SK-N-SH (cell line): ENCODE results near the gene RBM19. TPM values are rescaled to one million over a fixed set of nuclear protein-coding genes. Genes with fewer than 3 reads are reported as not detected.

ENCODE experiments used
- CTCF ChIA-PET: fragments of 300-600, 350-600 bp; formaldehyde crosslinking; extraction: SDS; loops from one replicate; lab custom pipeline; 2021; lab: Yijun Ruan, JAX
- POLR2A ChIA-PET: fragments of 350-600 bp; sonication (Branson Sonifier 250); formaldehyde crosslinking; extraction: SDS; loops from one replicate; lab custom pipeline; 2020; ENCODE audit warnings: antibody characterized with exemption, inconsistent platforms; lab: Yijun Ruan, JAX
- DNase-seq: peaks from one replicate; pipeline ENCODE4 v3.0.0; 2012
- H2AFZ ChIP-seq: fragments of 200-600 bp; sonication (generic); 2 replicates; pipeline ENCODE4 v1.8.1; 2016; ENCODE audit warnings: antibody characterized with exemption, mild to moderate bottlenecking, low read depth
- H3F3A ChIP-seq: fragments of 200-600 bp; sonication (generic); replicated peaks from 2 replicates; pipeline ENCODE3; 2016; ENCODE audit warnings: antibody characterized with exemption, mild to moderate bottlenecking; ENCODE audit not compliant: insufficient read depth
- H3K27ac ChIP-seq, 2 experiments: fragments of 200-500 bp in 1 of 2; fragments of 200-600 bp in 1 of 2; sonication (Bioruptor generic) in 1 of 2; sonication (generic), shearing (Covaris generic) in 1 of 2; 2 replicates each; pipeline versions ENCODE4 v1.5.1 to v1.6.1; 2014 to 2016; ENCODE audit warnings: low read depth in 2 of 2, inconsistent platforms in 1 of 2, low read length in 1 of 2, mild to moderate bottlenecking in 1 of 2, mixed read lengths in 1 of 2
- H3K27me3 ChIP-seq: fragments of 200-600 bp; sonication (generic), shearing (Covaris generic); 2 replicates; pipeline ENCODE4 v1.6.1; 2016; ENCODE audit warnings: mixed run types; ENCODE audit not compliant: insufficient read depth
- H3K36me3 ChIP-seq, 2 experiments: fragments of 200-500 bp in 1 of 2; fragments of 200-600 bp in 1 of 2; sonication (Bioruptor generic) in 1 of 2; sonication (generic) in 1 of 2; replicated peaks in 1 of 2; 2 replicates each; pipeline versions ENCODE3 to v1.5.1; 2014 to 2016; ENCODE audit warnings: low read length in 1 of 2, mild to moderate bottlenecking in 1 of 2; ENCODE audit not compliant: insufficient read depth in 2 of 2, control insufficient read depth in 1 of 2
- H3K4me1 ChIP-seq, 2 experiments: fragments of 200-500 bp in 1 of 2; fragments of 200-600 bp in 1 of 2; sonication (Bioruptor generic) in 1 of 2; sonication (generic), shearing (Covaris generic) in 1 of 2; 2 replicates each; pipeline versions ENCODE4 v1.5.1 to v1.6.1; 2014 to 2016; ENCODE audit warnings: low read depth in 1 of 2, low read length in 1 of 2, mixed run types in 1 of 2; ENCODE audit not compliant: insufficient read depth in 2 of 2, control insufficient read depth in 1 of 2
- H3K4me2 ChIP-seq: fragments of 200-600 bp; sonication (generic), shearing (Covaris generic); 2 replicates; pipeline ENCODE4 v1.6.1; 2017; ENCODE audit warnings: mixed run types
- H3K4me3 ChIP-seq, 2 experiments: fragments of 200-500 bp in 1 of 2; fragments of 200-600 bp in 1 of 2; sonication (Bioruptor generic) in 1 of 2; sonication (generic), shearing (Covaris generic) in 1 of 2; 2 replicates each; pipeline versions ENCODE4 v1.5.1 to v1.8.1; 2014 to 2016; ENCODE audit warnings: low read depth in 2 of 2, inconsistent platforms in 1 of 2, low read length in 1 of 2, mild to moderate bottlenecking in 1 of 2, mixed read lengths in 1 of 2, moderate library complexity in 1 of 2
- H3K79me2 ChIP-seq: fragments of 200-600 bp; sonication (generic); 2 replicates; pipeline ENCODE4 v1.8.1; 2017; ENCODE audit warnings: mild to moderate bottlenecking; ENCODE audit not compliant: insufficient read depth
- H3K9ac ChIP-seq: fragments of 200-600 bp; sonication (generic); 2 replicates; pipeline ENCODE4 v1.6.1; 2017; ENCODE audit warnings: mixed run types
- H3K9me2 ChIP-seq: fragments of 200-600 bp; sonication (generic); 2 replicates; pipeline ENCODE4 v1.6.1; 2017; ENCODE audit warnings: mixed run types
- H3K9me3 ChIP-seq: fragments of 200-600 bp; sonication (generic); 2 replicates; pipeline ENCODE4 v1.6.1; 2017; ENCODE audit warnings: mixed run types, mild to moderate bottlenecking, moderate library complexity
- H4K20me1 ChIP-seq: fragments of 200-600 bp; sonication (generic); 2 replicates; pipeline ENCODE4 v1.6.1; 2017; ENCODE audit warnings: mild to moderate bottlenecking, mixed run types; ENCODE audit not compliant: insufficient read depth
- CHD2 ChIP-seq: fragments of 150-350 bp; IDR thresholded peaks from 2 replicates; pipeline ENCODE4 v1.6.1; 2018; ENCODE audit warnings: low read length; ENCODE audit not compliant: partially characterized antibody
- ELF1 ChIP-seq: IDR thresholded peaks from 2 replicates; pipeline ENCODE4 v1.4.0; 2012
- FOSL2 ChIP-seq: IDR thresholded peaks from 2 replicates; pipeline ENCODE4 v1.4.0; 2012; ENCODE audit warnings: low read depth, mild to moderate bottlenecking, moderate library complexity, borderline replicate concordance
- GABPA ChIP-seq: IDR thresholded peaks from 2 replicates; pipeline ENCODE4 v1.4.0; 2012; ENCODE audit warnings: low read depth, mild to moderate bottlenecking
- MEF2A ChIP-seq: IDR thresholded peaks from 2 replicates; pipeline ENCODE4 v1.4.0; 2012; ENCODE audit warnings: low read depth, borderline replicate concordance
- MXI1 ChIP-seq: IDR thresholded peaks from 2 replicates; pipeline ENCODE4 v1.6.1; 2012; ENCODE audit warnings: mild to moderate bottlenecking, low read depth, low read length, improper control_type of control experiment
- NRF1 ChIP-seq: IDR thresholded peaks from 2 replicates; pipeline ENCODE4 v1.6.1; 2012; ENCODE audit warnings: low read depth, mild to moderate bottlenecking, low read length
- POLR2AphosphoS5 ChIP-seq: IDR thresholded peaks from 2 replicates; pipeline ENCODE4 v1.6.1; 2012; ENCODE audit warnings: low read depth, low read length
- RCOR1 ChIP-seq: fragments of 150-350 bp; IDR thresholded peaks from 2 replicates; pipeline ENCODE4 v1.6.1; 2017; ENCODE audit warnings: antibody characterized with exemption, low read length
- RXRA ChIP-seq: IDR thresholded peaks from 2 replicates; pipeline ENCODE4 v1.4.0; 2012; ENCODE audit warnings: low read depth, mild to moderate bottlenecking, borderline replicate concordance
- SMC3 ChIP-seq: IDR thresholded peaks from 2 replicates; pipeline ENCODE4 v1.6.1; 2012; ENCODE audit warnings: low read depth, low read length, improper control_type of control experiment
- TCF12 ChIP-seq: IDR thresholded peaks from 2 replicates; pipeline ENCODE4 v1.4.0; 2012
- TEAD4 ChIP-seq: IDR thresholded peaks from 2 replicates; pipeline ENCODE4 v1.4.0; 2012; ENCODE audit warnings: mild to moderate bottlenecking, borderline replicate concordance; ENCODE audit not compliant: insufficient read depth
- USF1 ChIP-seq: IDR thresholded peaks from 2 replicates; pipeline ENCODE4 v1.4.0; 2012; ENCODE audit warnings: low read depth, borderline replicate concordance
- YY1 ChIP-seq: IDR thresholded peaks from 2 replicates; pipeline ENCODE4 v1.4.0; 2012; ENCODE audit warnings: low read depth, mild to moderate bottlenecking
- ZBTB33 ChIP-seq: IDR thresholded peaks from 2 replicates; pipeline ENCODE4 v1.4.0; 2012; ENCODE audit warnings: low read depth, borderline replicate concordance
- WGBS: methylation state at CpG from one replicate; pipeline ENCODE4 v1.1.6; 2017; ENCODE audit warnings: low lambda C conversion rate; 5-methylcytosine and 5-hydroxymethylcytosine counted together
- polyA plus RNA-seq, 3 experiments: library from polyadenylated mRNA; depleted of rRNA; stranded (reverse); fragments of >200 nt; gene quantifications; 2 replicates each; pipeline ENCODE4 v1.2.3, GENCODE V29; 2012
- TF ChIP-seq, protein P1 (sequence below): fragments of 200-600 bp; sonication (generic); IDR thresholded peaks from 2 replicates; pipeline ENCODE4 v1.6.1; 2017; ENCODE audit warnings: antibody characterized with exemption, mild to moderate bottlenecking, moderate library complexity

Gene RBM19
- polyA plus RNA-seq, 1 of the 3 experiments (the other 2 are of a cell fraction), result 16.6 TPM

DNA sequence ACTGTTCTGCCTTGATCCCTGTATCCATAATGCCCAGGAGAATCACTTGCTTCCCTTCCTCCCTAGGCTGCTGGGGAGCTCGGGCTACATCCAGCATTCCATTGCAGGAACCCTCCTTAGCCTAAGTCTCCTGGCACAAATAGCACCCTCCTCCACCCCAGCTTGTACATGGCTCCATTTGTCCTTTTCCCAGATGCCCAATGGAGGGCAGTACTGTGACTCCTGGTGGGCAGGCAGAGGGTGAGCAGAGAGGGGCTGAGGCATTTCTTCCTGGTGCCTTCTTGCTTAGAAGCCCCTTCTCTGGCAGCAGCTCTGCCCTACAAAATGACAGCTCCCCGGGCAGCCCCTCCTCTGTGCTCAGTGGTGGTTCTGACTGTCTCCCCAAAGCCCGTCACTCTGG is 86.5 kb downstream of the RBM19 start:
- H2AFZ ChIP-seq, result no peak overlapping the region
- no peak overlapping the region for H3K4me3 ChIP-seq
- no peaks in the 10 kb centered on the region for H3K27me3 ChIP-seq
- DNase-seq, result no peak
- H3F3A ChIP-seq, result no peaks in the 10 kb centered on the region
- no peaks in the 10 kb centered on the region for H3K9me2 ChIP-seq
- POLR2A ChIA-PET, result no interaction called here
- H4K20me1 ChIP-seq, result no peaks in the 10 kb centered on the region
- H3K9me3 ChIP-seq, result no peaks in the 10 kb centered on the region
- H3K36me3 ChIP-seq, result no peaks in the 10 kb centered on the region
- no peaks in the 10 kb centered on the region for H3K79me2 ChIP-seq
- TF ChIP-seq YY1 (no peak), SMC3 (no peak), ELF1 (no peak), RXRA (no peak), FOSL2 (no peak), RCOR1 (no peak), MXI1 (no peak), ZBTB33 (no peak), CHD2 (no peak), NRF1 (no peak), POLR2AphosphoS5 (no peak), TCF12 (no peak), USF1 (no peak), GABPA (no peak), MEF2A (no peak), TEAD4 (no peak)
- TF ChIP-seq, protein P1, sequence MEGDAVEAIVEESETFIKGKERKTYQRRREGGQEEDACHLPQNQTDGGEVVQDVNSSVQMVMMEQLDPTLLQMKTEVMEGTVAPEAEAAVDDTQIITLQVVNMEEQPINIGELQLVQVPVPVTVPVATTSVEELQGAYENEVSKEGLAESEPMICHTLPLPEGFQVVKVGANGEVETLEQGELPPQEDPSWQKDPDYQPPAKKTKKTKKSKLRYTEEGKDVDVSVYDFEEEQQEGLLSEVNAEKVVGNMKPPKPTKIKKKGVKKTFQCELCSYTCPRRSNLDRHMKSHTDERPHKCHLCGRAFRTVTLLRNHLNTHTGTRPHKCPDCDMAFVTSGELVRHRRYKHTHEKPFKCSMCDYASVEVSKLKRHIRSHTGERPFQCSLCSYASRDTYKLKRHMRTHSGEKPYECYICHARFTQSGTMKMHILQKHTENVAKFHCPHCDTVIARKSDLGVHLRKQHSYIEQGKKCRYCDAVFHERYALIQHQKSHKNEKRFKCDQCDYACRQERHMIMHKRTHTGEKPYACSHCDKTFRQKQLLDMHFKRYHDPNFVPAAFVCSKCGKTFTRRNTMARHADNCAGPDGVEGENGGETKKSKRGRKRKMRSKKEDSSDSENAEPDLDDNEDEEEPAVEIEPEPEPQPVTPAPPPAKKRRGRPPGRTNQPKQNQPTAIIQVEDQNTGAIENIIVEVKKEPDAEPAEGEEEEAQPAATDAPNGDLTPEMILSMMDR, result no peak
- no peak overlapping the region for H3K4me2 ChIP-seq
- no peak overlapping the region for H3K27ac ChIP-seq
- WGBS, result 83% methylated on average over 3 of the region's 3 CpGs
- H3K9ac ChIP-seq, result no peak overlapping the region
- H3K4me1 ChIP-seq, result no peaks in the 10 kb centered on the region; a peak in 1 of 4 replicates
- CTCF ChIA-PET, result interaction anchor here (0.8 to 2.1 kb wide), 2 partner anchors 13 to 33 kb away, joined by 3 to 7 read pairs; no protein-coding TSS in a partner anchor
